NB4 (cell line): ENCODE measurements around the gene AKNA.

Experiments
- MYC ChIP-seq: IDR thresholded peaks from 2 replicates; pipeline ENCODE4 v1.6.1; 2011; ENCODE audit warnings: low read depth, low read length
- TF ChIP-seq, protein P1 (sequence below): IDR thresholded peaks from one replicate; pipeline ENCODE4 v1.5.1; 2012; ENCODE audit warnings: low read depth, low read length

DNA sequence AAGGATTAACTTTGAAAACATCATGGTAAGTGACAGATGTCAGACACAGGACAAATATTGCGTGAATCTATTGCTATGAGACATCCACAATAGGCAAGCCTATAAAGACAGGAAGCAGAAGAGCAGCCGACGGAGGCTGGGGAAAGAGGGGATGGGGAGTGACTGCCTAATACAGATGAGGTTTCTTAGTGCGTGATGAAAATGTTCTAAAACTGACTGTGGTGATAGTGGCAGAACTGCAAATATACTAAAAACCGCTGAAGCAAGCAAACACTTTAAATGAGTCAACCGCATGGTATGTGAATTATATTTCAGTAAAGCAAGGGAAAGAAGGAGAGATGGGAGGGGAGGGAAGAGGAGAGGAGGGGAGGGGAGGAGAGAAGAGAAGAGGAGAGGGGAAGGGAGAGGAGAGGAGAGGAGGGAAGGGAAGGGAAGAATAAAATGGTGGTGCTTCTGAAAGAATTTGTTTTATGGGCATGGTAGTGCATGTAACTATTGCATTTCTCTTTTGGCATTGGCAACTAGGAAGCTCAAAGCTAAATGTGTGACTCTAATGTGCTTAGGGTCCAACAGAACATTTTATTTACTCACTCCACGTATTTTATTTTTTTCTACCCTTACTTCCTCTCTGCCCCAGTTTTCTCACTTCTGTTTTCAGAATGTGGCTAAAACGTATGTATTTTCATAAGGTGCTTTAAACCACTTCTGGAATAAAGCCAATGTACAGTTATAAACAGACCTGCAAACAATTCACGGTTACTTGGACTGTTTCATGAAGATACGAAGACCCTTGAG lies 21.3 kb downstream of the AKNA start:
- no peak for TF ChIP-seq MYC
- TF ChIP-seq, protein P1, sequence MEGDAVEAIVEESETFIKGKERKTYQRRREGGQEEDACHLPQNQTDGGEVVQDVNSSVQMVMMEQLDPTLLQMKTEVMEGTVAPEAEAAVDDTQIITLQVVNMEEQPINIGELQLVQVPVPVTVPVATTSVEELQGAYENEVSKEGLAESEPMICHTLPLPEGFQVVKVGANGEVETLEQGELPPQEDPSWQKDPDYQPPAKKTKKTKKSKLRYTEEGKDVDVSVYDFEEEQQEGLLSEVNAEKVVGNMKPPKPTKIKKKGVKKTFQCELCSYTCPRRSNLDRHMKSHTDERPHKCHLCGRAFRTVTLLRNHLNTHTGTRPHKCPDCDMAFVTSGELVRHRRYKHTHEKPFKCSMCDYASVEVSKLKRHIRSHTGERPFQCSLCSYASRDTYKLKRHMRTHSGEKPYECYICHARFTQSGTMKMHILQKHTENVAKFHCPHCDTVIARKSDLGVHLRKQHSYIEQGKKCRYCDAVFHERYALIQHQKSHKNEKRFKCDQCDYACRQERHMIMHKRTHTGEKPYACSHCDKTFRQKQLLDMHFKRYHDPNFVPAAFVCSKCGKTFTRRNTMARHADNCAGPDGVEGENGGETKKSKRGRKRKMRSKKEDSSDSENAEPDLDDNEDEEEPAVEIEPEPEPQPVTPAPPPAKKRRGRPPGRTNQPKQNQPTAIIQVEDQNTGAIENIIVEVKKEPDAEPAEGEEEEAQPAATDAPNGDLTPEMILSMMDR, result no peak
